HEK293 (cell line): ENCODE results near the gene RIPOR3.

Experiments used
- CTCF ChIP-seq: fragments of 450-650 bp; formaldehyde crosslinking; IDR thresholded peaks from 2 replicates; pipeline ENCODE4 v1.5.1; 2016; ENCODE audit warnings: missing biosample characterization, missing genetic modification characterization
- PRDM4 ChIP-seq: fragments of 450-650 bp; formaldehyde crosslinking; IDR thresholded peaks from 2 replicates; pipeline ENCODE4 v1.5.1; 2017; ENCODE audit warnings: missing biosample characterization, missing genetic modification characterization

DNA sequence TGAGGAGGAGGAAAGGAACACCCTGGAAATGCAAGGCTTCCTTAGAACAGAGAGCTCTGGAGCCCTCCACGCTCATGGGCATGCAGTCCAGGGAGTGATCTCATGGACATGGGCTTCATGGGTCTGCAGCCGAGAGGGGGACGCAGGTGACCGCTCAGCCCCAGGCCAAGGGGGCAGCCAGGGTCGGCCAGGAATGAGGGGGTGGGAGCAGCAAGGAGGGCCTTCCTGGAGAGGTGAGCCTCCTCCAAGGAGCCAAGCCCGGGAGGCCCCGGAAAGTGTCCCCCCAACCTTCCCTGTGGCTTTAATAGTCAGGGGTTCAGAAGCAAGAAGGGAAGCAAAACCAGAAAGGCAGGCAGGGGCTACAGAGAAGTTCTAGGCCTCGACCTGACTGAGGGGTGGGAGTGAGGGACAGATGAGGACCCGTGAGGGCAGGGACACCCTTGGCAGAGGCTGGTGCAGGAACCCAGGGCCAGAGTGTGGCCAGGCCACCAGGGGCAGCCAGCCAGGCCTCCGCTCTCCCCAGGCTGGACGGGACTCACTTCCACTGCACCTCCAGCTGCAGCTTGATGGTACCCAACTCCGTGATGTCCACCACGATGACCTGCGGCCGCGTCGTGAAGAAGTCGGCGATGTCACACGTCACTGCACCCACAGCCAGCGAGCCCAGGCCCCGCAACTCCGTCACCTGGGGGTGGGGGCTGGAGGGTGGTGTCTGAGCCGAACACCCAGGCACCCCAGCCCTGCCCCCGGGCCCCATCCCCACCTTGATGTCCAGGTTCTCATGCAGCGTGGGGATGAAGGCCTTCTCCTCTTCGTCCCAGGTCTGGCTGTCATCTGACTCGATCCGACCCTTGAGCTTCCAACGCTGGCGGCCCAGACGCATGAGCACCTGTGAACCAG lies 83.2 kb downstream of the RIPOR3 start:
- no peak for TF ChIP-seq CTCF (tag by site-specific recombination)
- TF ChIP-seq PRDM4 (tag by site-specific recombination), result no peak
